CD4-positive, alpha-beta T cell treated with Interleukin-6 for 4 hours (primary cell): Measurements from ENCODE around the gene SLFN12.
A peak's percentile ranks its signal among the peaks of the same experiment; 100 is the strongest.
"Not testable (repeated sequence)": the region's sequence is repeated elsewhere in the genome, so short reads cannot be mapped to it uniquely, and the experiment has no call there.

ENCODE experiments used
- DNase-seq: peaks from one replicate; pipeline ENCODE4 v3.0.0-alpha.2; 2020; ENCODE audit warnings: mixed read lengths

Gene SLFN12

DNA sequence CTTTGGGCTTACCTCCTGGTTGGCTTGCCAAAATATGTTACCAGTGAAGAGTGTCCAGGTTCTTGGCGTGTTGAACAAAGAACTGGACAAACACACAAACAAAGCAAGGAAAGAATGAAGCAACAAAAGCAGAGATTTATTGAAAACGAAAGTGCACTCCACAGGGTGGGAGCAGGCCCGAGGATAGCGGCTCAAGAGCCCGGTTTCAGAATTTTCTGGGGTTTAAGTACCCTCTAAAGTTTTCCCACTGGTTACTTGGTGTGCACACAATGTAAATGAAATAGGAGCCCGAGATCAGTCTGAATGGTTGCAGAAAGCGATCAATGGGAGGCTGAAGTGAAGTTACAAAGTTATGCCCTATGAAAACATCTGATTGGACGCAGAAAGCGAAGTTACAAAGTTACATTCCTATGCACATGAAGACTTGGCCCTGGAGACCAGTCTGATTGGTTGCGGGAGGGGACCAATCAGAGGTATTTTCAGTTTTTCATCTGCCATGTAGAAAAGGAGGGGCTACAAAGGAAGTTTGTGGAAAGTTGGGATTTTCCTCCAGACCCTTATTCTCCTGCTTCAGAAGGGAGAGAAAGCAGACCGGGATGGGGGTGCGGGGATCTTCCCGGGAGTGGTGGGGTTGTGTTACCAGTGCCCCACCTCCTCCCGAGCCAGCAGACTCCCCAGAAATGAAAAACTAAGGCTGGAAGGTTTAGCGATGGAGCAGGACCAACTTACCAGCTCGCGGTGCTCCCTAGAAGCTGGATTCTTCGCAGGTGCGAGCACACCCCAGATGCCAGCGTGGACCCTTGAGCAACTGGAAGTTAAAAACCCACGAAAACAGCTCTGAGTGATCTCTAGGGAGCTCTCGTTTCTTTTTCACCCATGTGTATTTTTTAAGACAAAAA is at the start of gene SLFN12:
Gene SLFN12 (minus strand): TSS at position 325 of the 899 bp plus-strand sequence. CDS start 9,472 bp downstream, outside the sequence.
- DNase-seq = peak; percentile 58

DNA sequence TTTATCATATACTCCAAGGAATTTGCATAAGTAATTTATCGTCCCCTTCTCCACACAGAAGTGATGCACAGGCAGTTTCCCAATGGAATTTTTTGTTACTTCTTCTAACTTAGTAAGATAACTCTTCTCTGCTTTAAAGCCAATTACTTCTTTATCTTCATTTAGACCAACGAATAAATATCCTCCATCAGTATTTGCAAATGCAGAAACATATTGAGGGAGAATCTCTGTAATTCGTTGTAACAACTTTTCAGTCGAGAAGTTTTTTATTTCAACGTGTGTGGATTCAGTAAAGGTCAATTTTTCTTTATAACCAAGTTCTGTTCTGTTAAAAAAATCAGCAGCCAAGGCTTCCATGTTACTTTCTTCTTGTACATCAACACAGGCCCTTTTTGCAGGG is 47.0 kb upstream of the SLFN12 start:
- DNase-seq = no peak

DNA sequence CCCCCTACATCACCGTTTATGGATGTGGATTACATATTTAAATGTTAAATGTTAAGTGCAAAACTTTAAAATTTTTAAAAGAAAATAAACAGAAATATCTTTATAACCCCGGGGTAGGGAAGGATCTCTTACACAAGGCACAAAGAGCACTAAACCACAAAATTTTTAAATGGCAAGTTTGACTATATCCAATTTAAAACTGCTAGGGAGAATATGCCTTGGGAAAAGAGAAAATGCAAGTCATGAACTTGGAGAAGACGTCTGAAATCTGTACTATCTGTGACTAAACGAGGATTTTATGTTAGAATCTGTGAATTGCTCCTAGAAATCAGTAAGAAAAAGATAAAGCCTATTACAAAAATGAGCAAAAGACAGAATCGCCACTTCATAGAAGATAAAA is 44.9 kb upstream of the SLFN12 start:
- no peak for DNase-seq

DNA sequence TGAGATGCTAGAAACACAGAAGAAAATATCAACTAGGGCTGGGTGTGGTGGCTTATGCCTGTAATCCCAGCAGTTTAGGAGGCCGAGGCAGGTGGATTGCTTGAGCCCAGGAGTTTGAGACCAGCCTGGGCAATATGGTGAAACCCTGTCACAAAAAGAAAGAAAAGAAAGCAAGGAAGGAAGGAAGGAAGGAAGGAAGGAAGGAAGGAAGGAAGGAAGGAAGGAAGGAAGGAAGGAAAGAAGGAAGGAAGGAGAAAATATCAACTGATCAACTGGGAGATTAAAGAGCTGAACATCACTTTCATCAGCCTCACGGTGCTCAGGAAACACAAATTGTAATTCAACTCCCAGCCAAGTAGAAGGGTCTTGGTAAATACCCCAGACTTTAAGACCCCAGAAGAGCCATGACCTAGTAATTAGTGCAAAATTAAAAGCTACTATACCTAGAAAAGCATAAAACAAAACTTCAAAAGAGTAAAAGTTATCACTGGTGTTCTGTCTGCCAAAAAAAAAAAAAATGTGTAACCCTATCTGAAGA is 44.1 kb upstream of the SLFN12 start:
- DNase-seq = no peak

DNA sequence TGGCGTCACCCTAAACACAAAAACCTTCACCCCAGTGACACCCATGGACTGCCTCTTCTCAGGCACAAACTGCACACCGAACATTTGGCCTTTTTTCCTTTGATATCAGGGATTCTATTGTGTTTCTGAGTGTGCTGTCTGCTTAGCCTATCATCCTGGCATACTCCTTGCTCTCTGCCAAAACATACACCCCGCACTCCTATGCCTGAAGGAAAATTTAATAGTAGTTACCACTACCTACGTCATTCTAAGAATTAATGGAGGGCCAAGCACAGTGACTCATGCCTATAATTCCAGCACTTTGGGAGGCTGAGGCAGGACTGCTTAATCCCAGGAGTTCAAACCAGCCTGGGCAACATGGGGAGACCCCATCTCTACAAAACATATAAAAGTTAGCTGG is 36.2 kb upstream of the SLFN12 start:
- DNase-seq = no peak

DNA sequence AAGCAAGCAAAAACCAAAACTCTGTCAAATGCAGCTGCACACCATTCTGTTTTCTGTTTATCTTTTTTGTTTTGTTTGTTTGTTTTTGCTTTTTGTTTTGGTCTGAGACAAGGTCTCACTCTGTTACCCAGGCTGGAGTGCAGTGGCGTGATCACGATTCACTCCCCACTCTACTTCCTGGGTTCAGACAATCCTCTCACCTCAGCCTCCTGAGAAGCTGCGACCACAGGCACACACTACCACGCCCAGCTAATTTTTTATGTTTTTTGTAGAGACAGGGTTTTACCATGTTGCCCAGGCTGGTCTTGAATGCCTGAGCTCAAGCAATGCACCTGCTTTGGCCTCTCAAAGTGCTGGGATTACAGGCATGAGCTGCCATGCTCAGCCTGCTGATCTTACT is 35.5 kb upstream of the SLFN12 start:
- DNase-seq = peak; percentile 58

DNA sequence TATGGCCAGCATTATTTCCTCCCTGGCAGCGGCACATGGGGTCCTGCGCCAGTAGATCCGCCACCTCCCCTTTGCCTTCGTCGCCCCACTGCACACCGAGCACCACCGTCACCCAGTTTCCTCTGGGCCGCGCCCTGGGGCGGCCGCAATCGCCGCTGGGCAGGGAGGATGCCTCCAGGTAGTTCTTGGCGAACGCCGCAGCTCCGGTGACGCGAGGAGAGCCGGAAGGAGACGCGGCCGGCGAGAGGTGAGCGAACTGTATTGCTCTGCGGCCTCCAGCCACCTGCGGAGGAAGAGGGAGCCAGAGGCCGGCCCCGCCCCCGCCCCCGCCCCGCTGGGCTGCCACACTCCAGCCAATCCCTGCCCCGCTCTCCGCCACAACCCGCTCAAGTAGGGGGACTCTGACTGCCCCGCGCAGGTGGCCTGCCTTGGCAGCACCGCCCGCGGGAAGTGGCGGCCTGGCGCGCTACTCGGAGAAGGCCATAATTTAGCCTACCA is 28.1 kb upstream of the SLFN12 start:
- peak; percentile 68 for DNase-seq

DNA sequence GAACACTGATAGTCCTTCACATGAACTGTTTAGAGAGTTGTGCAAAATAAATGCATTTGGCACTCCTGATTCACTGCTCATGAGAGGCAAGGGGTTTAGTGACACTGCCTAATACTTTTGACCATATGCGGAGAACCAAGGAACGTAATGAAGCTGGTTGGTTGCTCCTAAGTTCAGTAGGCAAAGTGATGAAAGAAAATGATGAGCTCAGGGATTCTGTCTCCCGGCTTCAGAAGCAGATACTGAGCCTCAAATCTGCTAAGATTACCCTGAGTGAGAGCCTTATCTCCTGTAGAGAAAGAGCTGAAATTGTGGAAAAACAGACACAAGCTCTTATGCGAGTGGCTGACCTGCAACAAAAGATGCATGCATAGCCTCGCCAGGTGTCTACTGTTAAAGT is 21.7 kb upstream of the SLFN12 start:
- DNase-seq = not testable (repeated sequence)

DNA sequence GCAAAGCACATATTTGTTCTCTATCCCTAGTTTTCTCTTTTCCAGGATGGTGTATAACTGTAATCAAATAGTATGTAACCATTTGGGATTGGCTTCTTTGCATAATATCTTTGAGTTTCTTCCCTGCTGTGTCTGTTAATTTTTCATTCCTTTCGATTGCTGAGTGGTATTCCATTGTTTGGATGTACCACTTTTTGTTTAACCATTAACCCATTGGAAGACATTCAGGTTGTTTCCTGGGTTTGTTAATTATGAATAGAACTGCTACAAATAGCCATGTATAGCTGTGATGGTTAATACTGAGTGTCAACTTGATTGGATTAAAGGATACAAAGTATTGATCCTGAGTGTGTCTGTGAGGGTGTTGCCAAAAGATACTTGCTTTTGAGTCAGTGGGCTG is 20.9 kb upstream of the SLFN12 start:
- DNase-seq = no peak

DNA sequence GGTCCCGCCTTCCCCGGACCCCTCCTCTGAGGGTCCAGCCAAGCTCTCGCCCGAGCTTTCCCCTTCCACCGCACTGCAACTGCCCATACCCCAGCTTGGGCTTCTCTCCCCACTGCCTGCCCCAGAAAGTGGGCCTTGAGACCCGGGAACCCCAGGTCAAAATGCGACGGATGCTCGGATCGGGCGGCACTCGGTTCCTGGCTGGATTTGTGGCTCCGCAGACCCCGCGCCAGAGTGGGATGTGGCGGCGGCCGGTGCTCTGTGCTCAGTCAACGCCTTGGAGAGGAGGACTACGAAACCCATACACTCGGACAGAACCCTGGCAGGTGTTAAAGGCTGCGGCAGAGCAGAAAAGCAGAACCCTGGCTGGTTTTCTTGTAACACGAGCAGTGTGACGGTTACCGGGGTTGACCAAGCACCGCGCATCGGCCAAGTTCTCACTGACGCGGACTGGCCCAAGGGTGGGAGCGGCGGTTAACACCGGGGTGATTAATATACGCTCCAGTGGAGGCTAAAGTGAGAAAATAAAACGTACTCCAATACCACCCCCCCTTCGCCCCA is 17.2 kb upstream of the SLFN12 start:
- DNase-seq = no peak

DNA sequence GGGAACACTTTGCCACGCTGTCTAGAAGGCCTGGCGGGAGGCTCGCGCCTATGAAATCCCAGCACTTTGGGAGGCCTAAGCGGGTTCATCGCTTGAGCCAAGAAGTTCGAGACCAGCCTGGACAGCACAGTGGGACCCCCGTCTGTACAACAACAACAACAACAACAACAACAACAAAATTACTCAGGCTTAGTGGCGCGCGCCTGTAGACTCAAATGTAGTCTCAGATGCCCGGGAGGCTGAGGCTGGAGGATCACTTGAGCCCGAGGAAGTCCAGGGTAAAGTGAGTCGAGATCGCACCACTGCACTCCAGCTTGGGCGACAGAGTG is 16.6 kb upstream of the SLFN12 start:
- DNase-seq = no peak

DNA sequence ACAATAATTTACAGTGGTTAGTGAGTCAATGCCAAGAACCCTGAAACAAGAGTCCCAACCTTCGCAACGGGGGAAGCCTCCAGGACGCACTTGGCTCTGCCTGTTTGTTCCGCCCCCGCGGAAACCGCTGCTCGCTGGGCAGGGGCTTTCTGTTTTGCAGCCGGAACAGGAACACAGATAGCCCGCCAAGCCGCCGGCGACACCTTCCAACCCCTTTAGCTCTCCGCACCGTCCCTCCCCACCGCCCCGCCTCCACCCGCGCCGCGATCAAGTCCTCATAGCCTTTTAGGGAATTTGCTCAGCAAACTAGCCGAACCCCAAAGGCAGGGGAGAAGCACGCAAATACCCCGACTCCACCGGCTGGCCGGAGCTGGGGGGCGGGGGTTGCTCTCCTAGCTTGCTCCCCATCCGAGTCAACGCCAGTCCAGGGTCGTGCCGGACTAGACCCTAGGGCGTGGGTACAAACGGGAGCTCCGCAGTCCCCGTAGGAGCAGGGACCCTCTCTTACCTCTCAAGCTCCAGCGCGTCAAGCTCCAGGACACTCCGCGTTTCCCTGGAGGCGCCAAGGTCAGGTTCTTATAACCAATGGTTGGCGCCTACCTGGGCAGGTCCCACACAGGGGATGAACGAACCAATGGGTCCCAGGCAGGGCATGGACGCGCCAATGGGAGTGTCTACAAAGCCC is 16.1 kb upstream of the SLFN12 start, which contains the start of gene SLFN13:
Gene SLFN13 (minus strand): TSS at position 553 of the 685 bp plus-strand sequence. CDS start 3,086 bp downstream, outside the sequence.
- peak; percentile 89 for DNase-seq

DNA sequence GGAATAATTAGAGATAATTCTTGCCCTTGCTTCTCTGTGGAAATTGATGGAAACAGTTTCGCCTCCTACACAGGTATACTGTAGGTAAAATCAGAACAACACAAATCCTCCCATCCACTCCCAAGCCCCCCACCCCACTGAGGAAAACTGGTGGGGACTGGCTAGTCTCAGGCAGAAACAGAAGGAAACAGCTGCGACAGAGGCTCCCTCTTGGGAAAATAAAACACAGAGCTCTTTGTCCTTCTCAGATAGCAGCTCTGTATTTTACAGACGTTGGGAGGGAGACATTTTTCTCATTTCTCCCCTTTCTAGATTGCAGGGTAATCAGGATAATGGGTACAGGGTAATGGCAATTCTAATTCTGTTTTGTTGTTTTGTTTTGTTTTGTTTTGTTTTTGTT is 15.2 kb upstream of the SLFN12 start:
- no peak for DNase-seq

DNA sequence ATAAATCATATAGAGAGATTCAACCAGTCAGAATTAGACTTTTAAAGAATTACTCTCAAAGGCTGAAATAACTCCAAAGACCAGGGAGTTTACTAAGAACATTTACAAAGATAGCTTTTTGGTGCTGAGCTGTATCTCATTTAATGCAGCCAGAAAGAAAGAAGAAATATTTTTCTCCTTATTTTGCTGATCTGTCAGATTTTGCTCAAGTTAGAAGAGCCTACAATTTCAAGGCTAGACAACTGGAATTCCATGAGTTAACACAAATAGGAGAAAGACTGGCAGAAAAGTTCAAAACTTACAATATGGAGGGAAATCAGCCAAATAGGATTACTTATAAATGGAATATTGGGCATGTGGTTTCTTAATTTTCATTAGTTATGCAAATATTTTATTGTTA is 6.1 kb upstream of the SLFN12 start:
- DNase-seq = no peak

DNA sequence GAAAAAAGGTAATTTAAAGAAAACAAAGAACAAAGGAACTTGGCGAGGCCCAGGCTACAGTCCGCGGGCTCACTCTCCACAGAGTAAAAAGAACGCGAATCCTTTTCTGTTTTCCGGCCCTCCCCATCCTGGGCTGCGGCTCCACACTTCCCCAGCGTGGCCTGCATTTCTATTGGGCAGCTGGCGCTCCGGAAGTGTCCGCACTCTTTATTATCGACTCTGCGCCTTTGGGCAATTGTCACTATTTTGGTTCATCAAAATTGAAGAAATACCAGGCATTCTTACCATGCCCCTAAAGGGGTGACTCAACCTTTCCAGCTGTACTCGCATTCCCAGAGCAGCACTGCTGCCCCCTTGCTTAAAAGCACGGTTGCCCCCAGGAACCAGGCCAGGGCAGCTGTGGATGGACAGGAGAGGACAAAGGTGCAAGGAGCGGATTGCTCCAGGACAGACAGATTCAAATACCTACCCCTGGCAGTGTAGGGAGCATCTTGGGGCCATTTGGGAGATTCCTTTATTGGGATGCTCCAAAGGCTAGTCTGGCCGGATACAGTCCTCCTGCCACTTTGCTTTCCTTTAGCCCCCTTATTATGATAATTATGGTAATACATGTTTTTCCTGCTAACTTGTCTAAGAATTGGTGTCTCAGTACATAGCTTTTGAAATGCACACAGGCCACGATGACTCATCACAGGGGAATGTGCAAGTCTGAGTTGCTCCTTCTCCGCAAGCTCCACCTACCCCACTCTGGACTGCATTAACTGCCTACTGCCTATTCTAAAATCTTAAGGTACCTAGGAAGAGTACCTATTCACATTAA is 985 bp upstream of the SLFN12 start:
- peak; percentile 86 for DNase-seq

DNA sequence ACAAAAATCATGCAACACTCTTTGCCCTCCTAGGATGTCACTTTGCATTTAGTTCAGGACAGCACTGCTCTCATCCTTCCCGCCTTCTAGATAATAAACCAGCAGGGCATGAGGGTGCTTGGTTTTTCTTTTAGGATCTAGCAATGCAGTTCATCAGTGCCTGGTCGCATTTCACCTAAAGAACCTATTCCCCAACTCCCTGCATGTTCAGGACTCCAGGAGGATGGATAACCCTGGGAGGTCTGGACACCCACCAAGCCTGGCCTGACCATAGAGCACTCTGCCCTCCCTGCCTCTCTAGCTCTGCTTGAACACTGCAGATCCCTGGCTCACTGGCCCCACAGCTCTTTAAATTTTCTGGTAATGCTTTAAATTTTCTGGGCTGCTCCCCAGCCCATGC is 2.6 kb downstream of the SLFN12 start:
- DNase-seq = no peak

DNA sequence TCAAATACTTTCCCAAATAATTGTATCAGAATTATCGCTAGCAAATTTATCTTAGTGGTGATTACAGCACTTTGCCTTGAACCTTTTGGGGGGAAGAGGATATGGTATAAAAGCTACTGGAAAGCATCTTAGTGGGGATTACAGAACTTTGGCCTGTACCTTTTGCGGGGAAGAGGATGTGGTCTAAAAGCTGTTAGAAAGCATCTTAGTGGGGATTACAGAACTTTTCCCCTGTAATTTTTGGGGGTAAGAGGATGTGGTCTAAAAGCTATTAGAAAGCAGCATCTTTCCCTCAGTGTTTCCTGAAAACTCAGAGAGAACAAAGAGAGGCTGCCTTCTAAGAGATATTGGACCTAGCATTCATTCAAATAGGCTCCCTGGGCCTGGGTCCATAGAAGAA is 4.1 kb downstream of the SLFN12 start:
- no peak for DNase-seq

DNA sequence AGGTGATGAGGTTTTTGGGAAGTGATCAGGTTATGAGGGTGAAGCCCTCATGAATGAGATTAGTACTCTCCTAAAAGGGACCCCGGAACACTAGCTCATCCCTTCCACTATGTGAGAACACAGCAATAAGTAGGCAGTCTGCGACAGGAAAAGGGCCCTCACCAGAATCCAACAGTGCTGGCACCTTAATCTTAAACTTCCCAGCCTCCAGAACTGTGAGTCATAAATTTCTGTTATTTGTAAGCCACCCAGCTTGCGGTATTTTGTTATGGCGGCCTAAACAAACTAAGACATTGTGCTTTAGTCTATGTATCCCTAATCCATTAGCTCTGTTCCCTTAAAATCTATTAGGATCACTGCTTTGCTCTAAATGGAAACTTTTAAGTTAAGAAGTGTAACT is 8.5 kb downstream of the SLFN12 start:
- no peak for DNase-seq

DNA sequence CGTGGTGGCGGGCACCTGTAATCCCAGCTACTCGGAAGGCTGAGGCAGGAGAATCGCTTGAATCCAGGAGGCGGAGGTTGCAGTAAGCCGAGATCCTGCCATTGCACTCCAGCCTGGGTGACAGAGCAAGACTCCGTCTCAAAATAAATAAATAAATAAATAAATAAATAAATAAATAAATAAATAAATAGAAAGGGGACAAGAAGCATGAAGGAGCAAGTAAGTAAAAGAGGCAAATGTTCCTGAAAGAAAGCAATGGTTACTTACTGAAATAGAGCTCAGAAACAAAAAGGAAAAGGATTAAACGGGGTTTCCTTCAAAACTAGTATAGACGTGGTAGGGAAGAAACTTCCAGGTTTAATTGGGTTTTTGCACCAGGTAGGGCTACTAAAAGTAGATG is 11.2 kb downstream of the SLFN12 start:
- DNase-seq = not testable (repeated sequence)

DNA sequence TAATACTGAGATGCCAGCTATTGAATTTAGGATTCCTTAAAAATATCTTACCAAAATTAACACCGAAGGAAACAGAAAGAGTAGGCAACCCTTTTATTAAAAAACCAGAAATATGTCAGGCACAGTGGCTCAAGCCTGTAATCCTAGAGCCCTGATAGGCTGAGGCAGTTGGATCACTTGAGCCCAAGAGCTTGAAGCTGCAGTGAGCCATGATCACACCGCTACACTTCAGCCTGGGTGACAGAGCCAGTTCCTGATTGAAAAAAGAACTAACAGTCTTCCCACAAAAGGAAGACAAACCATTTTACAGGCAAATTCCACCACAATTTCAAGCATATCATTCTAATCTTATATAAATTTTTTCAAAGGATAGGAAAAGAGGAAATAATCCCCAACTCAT is 15.6 kb downstream of the SLFN12 start:
- DNase-seq = no peak

DNA sequence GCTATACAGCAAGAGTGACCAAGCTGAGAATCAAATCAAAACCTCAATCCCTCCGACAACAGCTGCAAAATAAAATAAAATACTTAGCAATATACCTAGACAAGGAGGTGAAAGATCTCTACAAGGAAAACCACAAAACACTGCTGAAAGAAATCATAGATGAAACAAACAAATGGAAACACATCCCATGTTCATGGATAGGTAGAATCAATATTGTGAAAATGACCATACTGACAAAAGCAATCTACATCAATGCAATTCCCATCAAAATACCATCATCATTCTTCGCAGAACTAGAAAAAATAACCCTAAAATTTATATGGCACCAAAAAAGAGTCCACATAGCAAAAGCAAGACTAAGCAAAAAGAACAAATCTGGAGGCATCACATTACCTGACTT is 17.6 kb downstream of the SLFN12 start:
- DNase-seq = not testable (repeated sequence)

DNA sequence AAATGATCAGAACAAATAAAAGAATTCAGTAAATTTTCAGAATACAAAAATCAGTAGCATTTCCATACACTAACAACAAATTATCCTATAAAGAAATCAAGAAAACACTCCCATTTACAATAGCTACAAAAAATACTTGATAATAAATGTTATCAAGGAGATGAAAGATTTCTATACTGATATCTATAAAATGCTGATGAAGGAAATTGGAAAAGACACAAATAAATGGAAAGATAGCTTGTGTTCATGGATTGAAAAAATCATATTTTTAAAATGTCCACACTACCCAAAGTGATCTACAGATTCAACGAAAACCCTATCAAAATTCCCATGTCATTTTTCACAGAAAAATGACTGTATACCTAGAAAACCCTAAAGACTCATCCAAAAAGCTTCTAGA is 18.1 kb downstream of the SLFN12 start:
- DNase-seq = no peak

DNA sequence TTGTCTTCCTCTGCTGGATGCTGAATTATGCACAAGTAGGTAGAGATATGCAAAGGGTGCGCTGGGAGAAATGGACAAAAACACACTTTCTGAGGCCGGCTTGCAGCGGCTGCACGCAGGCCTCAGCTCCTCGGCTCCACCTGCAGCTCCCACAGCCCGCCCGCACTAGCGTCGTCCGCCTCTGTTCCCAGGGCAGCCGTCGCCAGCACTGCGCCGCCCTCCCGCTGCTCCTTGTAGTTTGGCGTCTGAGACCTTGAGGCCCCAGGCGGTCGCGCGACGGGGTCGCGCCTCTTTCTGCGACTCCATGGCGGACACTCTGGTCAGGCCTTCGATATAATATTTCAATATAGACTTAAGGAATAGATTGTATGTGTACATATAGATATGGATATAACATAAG is 24.8 kb downstream of the SLFN12 start:
- DNase-seq = no peak
